NB4 (cell line): ENCODE measurements around the gene TXNDC15.

Experiments used
- CTCF ChIP-seq: IDR thresholded peaks from one replicate; pipeline ENCODE4 v1.5.1; 2012; ENCODE audit warnings: low read depth, low read length
- MYC ChIP-seq: IDR thresholded peaks from 2 replicates; pipeline ENCODE4 v1.6.1; 2011; ENCODE audit warnings: low read depth, low read length
- POLR2A ChIP-seq: IDR thresholded peaks from 2 replicates; pipeline ENCODE4 v1.6.1; 2011; ENCODE audit warnings: mild to moderate bottlenecking; ENCODE audit not compliant: insufficient read length; ENCODE audit errors: extremely low read depth

- TF ChIP-seq CTCF (no peak), POLR2A (no peak), MYC (no peak)
Measured at GRCh38 chr5:134937526-134937925, 63.4 kb downstream of the TXNDC15 start.
